Activated T-helper 9 cell treated with anti-CD3 and anti-CD28 coated beads, Interleukin-2, amount 50 U/mL, for 16 hours (primary cell): ENCODE measurements around the gene KRTAP10-4.
"Not testable (repeated sequence)": the region's sequence is repeated elsewhere in the genome, so short reads cannot be mapped to it uniquely, and the experiment has no call there.

Experiments used
- DNase-seq: peaks from one replicate; pipeline ENCODE4 v3.0.0-alpha.2; 2020; ENCODE audit warnings: low read depth

The KRTAP10-4 gene

DNA sequence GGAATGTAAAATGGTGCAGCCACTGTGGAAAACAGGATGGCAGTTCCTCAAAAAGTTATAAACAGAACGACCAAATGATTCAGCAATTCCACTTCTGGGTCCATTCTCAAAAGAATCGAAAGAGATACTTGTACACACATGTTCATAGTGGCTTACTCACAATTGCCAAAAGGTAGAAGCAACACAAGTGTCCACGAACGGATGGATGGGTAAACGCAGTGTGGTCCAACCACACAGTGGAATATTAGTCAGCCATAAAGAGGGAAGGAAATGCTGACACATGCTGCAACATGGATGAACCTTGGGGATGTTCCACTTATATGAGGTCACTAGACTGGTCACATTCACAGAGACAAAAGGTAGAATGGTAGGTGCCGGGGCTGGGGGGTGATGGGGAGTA is 38.8 kb upstream of the KRTAP10-4 start:
- DNase-seq = no peak

DNA sequence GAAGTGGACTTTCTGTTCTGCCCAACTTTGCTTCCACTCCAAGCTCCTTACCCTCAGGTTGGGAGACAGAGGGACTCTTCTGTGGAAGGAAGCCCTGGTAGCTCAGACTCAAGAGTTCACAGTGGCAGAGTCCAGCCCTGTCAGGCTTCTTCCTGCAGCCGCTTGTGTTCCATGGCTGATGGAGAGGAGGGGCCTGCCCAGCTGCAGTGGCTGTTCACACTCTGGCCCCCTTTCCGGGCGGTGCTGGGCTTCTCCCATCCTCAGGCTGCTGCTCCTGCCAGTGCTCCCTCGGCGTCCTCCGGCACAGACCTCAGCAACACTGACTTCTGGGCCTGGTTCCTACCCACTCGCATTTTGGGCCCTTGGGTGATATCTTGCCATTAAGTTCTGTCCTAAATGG is 37.6 kb upstream of the KRTAP10-4 start:
- no peak for DNase-seq

DNA sequence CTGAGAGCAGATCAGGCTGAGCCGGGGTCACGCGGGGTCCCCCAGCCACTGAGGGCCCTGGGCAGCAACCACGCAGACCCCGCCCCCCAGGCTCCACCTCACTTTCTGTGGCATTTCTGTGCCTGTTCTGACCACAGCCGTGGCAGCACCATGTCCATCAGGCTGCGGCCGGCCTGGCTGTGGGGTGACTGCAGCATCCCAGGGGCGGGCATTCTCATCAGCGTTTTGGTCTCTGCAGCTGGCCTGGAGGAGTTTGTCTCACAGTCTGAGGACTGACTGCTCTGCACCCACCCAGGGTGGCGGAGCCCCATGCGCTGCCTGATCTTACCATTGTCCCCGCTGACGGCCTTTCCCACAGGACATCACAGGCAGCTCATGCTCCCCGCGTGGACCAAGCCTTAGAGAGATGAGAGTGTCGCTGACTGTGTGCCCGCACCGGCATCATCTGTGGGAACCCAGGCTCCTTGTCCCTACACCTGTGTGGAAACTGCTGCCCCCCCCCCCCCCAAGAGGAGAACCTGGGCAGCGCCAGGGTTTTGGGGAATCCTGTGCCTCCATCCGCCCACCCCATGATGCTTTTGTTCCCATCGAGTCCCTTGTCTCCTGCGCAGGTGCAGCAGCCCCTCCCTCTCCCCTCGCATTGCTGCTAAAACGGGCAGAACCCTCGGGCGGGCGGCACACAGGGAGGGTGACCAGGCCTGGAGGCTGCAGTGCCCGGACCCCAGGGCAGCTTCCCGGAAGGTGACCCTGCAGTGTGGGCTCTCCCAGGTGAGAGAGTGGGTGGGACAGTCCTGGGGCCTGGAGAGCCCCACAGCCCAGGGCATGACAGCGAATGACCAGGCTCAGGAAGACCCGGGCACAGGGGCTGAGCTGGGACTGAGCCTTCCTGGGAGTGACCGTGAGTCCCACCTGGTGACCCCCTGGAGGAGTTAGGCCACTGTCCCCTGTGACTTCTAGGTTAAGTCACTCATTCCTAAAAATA is 35.3 kb upstream of the KRTAP10-4 start:
- DNase-seq = no peak

DNA sequence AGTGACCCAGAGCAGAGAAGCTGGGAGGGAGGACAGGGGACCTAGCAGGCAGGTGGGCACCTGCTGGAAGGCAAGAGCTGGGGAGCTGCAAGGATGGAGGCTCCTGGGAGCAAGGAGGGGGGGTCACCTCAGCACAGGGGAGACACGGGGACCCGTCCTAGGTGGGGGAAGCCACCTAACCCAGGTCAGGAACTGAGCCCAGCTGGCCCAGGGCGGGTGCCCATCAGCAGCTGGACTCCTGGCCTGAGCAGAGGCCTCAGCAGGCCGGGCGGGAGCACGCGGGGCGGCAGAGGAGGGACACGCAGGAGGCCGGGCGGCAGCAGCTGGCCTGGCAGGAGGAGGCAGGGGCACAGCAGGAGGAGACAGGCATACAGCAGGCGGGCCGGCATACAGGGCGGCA is 34.5 kb upstream of the KRTAP10-4 start:
- DNase-seq = no peak

DNA sequence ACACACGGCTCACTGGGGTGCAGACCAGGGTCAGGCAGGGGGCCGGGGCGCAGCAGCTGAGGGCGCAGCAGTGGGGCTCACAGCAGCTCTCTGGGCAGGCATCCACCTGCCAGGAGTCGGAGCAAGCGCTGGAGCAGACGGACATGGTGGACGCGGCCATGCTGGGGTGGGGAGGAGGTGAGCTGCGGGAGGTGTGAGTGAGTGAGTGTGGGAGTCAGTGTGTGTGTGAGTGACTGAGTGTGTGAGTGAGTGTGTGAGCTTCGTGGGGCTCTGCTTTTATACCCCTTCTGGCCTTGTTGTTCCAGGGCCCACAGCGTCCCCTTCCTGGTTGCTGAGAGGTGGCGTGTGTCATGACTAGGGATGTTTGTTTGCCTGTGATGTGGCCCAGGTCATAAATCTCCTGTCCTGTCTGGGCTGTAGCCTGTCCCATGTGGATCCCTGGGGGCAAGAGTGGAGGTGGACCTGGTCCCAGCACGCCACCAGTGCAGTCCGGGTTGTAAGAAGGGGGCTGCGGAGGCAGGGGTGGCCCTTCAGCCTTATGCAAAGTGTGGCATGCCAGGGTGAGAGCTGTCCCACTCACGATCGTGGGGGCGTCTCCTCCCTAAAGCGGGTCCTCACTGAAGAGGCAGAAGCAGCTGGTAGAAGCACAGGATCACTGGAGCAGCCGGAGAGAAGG is 33.4 kb upstream of the KRTAP10-4 start, which contains the start of gene KRTAP10-1:
KRTAP10-1 (minus strand) TSS at position 205 of the 676 bp plus-strand sequence; CDS start at position 160, 45 bp downstream.
- DNase-seq = no peak

DNA sequence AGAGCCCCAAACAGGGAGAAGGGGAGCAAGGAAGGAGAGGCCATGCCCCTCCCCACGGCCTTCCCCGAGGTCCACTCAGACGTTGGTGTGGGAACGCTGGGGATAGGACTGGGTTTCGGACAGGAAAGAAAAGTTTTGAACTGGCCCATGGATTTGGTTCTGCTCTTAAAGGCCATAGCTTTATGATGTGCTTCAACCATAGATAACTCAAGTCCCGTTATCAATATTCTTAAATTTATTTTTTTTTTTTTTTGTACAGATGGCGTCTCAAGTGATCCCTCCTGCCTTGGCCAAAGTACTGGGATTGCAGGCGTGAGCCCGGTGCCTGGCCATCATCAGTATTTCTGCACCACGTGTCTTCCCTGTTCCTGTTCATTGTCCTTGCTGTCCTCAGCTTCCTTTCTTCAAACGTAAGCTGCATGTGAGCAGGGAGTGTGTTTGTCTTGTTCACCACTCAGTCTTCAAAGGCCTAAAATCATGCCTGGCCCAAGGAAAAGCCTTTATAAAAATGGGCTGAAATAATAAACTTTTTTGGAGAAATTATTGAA is 32.7 kb upstream of the KRTAP10-4 start:
- no peak for DNase-seq

DNA sequence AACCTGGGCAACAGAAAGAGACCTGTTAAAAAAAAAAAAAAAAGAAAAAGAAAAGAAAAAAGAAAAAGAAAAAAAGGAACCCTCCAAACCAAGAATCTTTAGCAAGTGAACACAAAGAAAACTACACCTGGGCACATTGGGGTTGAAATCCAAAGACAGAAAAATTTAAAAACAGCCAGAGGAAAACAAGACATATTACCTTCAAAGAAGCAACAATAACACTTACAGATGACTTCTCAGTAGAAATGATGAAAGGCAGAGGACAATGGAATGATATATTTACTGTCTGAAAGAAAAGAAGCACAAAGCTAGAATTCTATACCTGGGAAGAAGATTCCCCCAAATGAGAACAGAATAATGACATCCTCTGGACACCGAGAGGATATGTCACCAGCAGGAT is 30.8 kb upstream of the KRTAP10-4 start:
- DNase-seq = no peak

DNA sequence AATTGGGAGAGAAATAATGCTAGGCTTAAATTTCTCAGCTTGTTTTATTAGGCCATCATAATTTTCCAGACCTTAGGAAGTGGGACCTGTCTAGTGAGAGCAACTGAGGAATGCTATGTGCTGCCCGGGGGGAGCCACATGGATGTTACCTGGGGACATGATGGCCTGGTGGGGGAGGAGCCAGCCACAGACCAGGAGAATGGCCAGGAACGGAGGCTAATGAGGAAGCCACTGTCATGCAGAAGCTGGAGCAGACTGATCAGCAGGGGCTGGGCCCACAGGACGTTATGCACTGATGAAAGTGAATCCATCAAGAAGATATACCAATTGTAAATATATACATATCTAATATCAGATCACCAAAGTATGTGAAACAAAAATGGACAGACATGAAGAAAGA is 29.0 kb upstream of the KRTAP10-4 start:
- no peak for DNase-seq

DNA sequence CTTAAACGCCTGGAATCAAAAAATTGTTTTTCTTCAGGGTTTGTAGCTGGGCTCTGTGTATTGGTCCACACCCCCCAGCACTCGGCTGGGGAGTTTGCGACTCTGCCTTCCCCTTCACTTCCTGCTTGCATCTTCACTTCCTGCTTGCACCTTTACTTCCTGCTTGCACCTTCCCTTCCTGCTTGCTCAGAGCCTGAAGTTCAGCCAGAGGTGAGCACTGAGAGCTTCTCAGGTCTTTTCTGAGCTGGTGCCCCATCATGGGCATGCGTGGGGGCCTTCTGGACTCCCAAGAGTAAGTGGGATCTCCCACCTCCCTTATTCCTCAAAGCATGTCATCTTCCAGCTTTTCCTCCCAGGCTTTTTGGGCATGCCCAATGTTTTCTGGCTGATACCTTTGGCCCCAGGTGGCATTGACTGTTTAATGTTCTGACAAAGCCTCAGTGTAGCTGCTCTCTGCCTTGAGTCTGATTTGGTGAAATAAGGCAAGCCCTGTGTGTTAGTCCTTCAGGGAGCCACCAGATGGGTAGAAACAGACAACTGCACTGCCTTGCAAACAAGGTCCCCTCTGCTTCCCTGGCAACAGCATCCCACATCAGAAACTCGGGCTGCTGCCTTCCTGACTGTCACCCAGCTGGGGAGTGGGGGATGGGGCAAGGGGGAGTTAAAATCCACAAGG is 25.7 kb upstream of the KRTAP10-4 start:
- DNase-seq = no peak

DNA sequence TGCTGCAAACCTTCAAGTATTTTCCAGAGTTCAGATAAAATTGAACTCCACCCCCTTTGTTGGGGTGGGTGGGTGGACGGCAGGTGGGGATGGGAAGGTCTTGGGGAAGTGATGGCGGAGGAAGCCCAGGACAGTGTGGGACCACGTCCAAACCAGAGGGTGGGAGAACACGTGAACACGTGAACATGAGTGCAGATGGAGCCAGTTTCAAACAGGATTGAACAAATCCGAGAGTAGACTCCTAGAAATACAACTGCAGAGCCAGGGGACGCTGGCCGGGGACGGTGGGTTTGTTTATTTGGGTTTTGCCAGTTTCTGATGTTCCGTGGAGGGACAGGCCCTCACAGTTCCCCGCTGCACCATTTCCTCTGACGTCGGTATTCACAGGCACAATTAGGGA is 25.1 kb upstream of the KRTAP10-4 start:
- DNase-seq = no peak

DNA sequence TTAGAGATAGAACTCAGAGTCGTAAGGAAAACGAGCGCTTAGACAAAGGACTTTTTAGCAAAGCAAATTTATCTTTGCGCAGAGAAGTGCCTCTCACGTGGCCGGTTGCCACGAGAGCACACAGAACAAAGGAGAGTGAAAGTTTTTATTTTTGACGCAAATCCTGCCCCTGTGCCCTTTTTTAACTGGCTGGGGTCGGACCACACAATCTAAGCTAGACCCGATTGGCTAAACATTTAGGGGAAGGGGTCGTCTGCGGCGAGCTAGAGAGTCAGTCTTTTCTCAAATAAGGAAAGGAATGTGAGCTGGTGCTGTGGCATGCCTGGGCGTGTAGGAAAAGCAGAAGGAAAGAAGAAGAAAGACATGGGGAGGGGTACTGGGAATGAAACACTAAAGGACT is 24.6 kb upstream of the KRTAP10-4 start:
- DNase-seq = no peak

DNA sequence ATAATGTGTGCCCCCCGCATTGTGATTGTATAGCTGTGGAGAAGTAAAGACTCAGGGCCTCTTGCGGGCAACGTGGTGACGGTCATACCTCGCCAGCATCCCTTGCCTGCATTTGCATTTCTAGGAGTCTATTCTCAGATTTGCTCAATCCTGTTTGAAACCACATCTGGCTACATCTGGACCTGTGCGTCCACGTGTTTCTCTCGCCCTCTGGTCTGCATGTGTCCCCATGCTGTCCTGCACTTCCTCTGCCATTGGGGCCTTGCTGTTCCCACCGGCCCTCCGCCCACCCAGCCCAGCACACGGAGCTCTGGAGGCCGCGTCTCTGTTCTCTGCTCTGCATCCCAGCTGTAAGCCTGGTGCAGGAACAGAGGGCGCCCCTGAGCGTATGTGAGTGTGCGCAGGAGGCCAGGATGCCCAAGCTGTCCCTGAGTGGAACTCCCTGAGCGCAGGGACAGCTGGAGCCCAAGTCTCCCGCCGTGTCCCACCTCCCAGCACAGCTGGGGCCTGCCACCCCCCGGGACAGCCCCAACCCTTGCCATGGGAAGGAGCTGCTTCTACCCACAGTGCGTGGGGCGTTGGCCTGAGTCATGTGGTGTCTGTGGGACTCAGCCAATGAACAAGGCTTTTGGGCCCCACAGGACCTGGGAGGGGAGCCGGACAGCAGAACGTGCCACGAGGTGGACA is 23.9 kb upstream of the KRTAP10-4 start:
- no peak for DNase-seq

DNA sequence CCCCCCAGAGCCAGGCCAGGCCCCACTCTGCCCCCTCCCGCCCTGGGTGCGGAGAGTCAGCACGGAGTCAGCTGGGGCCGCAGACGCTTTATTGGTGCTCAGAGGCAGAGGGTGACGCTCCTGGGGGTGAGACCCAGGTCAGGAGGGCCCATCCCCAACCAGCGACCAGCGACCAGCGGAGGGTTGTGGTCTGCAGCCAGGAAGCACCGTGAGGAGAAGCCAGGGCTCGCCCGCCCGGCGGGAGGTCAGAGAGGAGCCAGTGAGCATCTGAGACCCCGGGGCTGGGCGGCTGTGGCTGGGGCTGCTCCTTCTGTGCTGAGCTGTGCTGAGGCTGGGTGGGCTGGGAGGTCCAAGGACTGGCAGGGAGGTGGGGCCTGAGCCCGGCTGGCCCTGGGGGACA is 23.2 kb upstream of the KRTAP10-4 start:
- not testable (repeated sequence) for DNase-seq

DNA sequence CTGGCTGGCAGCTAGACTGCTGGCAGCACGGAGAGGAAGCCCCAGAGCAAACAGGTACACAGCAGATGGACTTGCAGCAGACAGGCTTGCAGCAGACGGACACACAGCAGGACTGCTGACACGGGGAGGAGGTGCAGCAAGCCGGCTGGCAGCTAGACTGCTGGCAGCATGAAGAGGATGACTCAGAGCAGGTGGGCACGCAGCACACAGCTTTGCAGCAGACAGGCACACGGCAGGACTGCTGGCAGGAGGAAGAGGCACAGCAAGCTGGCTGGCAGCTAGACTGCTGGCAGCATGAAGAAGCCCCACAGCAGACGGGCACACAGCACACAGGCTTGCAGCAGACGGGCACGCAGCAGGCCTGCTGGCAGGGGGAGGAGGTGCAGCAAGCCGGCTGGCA is 22.7 kb upstream of the KRTAP10-4 start:
- DNase-seq = no peak

DNA sequence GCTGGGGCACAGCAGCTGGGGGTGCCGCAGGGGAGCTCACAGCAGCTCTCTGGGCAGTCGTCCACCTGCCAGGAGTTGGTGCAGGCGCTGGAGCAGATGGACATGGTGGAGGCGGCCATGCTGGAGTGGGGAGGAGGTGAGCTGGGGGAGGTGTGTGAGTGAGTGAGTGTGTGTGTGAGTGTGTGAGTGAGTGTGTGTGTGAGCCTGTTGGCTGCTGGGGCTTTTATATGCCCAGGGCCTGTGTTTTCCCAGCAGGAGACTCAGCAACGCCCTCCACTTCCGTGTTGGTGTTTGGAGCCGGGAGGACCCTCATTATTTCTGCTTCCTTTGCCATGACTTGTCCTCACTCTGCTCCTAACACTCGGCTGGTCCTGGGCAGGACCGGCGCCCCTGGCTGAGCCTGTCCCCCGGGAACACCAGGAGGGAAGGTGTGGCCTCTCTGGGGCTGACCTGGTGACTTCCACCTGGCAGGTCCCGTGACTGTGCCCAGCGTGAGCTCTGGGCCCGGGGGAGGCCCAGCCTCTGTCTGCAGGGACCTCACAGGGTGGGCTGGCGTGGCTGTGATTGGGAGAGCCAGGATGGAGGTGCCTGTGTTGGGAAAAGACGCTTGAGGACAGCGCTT is 22.1 kb upstream of the KRTAP10-4 start, which contains the start of gene KRTAP10-2:
KRTAP10-2 (minus strand) TSS at position 166 of the 622 bp plus-strand sequence; CDS start at position 119, 47 bp downstream.
- no peak for DNase-seq

DNA sequence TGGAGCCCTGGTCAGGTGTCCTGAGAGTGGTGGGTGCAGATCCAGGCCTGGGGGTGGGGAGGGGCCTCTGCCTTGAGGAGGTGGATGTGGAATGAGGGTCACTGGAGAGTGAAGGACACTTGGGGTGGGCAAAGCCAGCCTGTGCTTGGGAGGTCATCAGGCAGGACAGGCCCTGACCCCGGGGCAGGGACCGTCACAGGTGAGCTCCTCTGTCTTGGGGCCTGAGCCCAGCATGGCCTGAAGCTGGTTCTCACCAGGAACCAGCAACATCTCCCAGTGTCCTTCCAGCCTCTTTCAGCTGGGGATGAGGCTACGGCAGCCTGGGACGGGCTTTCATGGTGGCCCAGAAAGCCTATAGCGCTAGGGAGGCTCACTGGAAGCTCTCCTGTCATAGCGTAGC is 21.4 kb upstream of the KRTAP10-4 start:
- no peak for DNase-seq

DNA sequence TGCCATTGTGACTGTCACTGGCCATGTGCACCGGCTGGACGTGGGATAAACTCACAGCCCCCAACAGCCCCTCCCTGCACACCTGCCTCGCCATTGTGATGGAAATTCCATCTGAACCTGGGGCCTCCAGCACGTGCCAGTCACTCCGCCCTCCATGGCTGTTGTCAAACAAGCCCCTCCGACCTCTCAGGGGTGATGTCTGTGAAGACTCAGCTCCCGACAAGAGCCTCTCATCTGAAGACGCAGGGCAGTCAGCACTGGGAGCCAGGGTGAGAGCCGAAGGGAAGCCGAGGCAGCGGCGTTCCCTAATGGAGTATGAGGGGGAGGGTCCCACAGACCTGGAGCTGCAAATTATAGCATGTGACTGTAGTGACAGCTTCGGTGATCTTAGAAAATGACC is 20.8 kb upstream of the KRTAP10-4 start:
- no peak for DNase-seq

DNA sequence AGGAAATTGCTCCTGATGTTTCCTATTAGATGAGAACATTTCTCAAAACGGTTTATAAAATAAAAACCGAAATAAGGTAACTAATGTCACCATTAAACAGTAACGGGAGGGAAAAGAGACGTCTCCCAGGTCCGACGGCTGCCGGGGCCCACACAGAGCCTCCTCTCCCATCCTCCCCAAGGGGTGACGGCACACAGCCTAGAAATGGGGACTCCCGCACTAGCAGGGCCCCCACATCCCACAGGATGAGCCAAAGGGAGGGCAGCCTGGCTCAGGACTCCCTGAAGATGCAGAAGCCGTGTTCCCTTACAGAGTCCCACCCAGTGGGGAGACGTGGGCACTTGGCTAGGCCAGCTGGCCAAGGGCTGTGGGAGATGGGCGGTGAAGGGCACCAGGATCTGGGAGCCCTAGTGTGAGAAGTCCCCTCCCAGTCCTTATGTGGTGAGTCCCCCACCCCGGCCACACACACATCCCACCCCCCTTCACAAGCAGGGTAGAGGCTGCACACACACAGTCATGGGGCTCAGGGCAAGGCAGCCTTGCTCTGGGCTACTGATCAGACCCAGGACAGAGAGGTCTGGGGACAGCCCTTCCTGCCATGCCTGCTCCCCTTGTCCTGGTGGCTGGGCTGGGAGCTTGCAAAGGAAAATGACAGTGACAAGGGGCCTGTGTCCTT is 18.2 kb upstream of the KRTAP10-4 start:
- DNase-seq = no peak

DNA sequence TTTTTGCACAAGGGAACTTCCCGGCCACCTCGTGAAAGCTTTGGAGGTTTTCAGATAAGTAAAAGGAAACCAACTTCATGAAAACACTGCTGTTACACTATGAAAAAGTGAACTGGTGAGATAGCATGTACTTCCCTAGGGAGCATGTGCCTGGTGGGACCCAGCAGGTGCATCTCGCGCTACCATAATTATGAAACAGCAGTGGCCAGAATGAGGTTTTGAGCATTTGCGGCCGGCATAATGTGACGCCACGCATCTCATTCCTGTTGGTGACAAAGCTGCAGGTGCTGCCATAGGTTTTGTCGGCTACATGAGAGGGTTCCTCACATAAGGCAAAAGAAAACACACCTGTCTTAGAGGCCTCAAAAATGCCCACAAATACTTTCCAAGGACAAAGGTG is 16.6 kb upstream of the KRTAP10-4 start:
- DNase-seq = no peak

DNA sequence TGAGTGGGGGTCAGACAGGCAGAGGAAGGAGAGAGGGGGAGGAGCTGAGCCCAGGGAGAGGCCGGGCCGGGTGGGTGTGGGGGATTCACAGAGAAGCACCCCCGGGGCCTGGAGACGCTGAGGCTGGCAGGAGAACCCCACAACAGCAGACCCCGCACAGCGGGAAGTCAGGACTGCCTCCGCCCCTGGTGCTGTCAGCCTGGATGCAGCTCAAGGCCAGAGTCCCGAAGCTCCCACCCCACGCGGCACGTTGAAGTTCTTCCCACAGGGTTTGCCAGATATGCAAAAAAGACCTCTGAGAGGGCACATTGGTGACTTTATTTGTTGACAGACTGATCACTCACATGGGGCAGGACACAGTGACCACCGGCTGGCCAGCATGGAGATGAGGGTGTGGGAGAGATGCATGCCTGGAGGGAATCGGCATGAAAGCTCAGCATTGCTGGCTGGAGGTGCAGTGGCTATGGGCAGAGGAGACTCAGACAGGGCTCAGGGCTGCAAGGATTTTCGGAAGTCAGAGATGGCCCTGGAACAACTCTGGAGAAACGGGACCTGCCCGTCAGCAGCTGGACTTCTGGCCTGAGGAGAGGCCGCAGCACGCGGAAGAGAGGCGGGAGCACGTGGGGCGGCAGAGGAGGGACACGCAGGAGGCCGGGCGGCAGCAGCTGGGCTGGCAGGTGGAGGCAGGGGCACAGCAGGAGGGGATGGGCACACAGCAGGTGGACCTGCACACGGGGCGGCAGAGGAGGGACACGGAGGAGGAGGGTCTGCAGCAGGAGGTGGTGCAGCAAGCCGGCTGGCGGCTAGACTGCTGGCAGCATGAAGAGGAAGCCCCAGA is 15.8 kb upstream of the KRTAP10-4 start:
- DNase-seq = no peak
